AG08396 (cell line): Measurements from ENCODE around the gene KIF21A.
A peak's percentile ranks its signal among the peaks of the same experiment; 100 is the strongest.

Experiments
- DNase-seq: peaks from one replicate; pipeline ENCODE4 v3.0.0; 2012; ENCODE audit warnings: low spot score, mixed read lengths

KIF21A gene

GRCh38 chr12:39272871-39273655, 169.9 kb downstream of the KIF21A start:
- DNase-seq: peak; percentile 29

GRCh38 chr12:39269492-39269891, 173.4 kb downstream of the KIF21A start:
- DNase-seq: no peak

GRCh38 chr12:39267886-39268285, 175.0 kb downstream of the KIF21A start:
- no peak for DNase-seq

- no peak for DNase-seq
Observed at GRCh38 chr12:39252628-39253027, 190.3 kb downstream of the KIF21A start.
